Measurements from ENCODE around the gene TIAM1.

TIAM1 gene

DNA sequence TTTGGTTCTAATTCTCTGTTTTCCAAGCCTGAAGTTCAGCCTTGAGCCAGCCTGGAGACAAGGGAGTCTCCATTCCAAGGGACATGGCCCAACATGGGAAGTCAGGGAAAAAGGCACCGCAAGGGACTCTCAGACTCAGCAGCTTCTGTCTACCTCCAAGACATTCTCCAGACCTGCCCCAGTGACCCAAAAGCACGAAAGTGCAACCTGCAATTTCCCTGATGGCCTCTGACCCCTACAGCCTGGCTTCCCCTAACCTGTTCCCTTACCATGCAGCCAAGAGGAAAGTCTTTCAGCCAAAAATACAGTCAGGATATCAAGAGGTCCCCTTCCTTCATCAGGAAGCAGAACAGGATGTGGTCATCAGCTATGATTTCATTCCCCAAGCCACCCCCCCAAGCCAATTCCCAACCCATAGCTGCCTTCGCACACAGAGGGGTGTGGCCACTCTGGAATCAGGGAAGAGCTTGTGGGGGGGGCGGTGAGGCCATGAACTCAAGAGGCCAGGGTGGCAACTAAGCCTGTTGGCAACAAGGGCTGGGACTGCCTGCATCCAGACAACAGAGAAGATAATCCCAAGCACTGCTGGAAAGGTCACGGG lies 59.2 kb downstream of the TIAM1 start:
- no peak for DNase-seq

DNA sequence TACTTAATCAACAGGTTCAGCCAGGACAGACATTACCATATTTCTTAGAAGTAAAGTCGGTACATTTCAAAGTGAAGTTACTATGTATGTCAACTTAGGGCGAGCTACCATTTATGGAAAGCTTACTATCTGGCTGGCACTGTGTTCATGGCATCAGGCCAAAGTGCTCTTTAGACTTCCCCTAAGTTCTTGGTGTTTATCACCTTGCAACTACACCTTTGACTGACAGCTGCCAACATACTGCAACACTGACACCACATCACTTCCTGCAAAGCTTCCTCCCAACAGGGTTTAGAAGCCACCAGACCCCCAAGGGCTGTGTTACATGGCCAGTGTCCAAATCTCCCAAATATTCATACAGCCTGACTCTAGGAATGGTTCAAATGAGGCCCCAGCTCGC lies 61.0 kb downstream of the TIAM1 start:
- DNase-seq = no peak

DNA sequence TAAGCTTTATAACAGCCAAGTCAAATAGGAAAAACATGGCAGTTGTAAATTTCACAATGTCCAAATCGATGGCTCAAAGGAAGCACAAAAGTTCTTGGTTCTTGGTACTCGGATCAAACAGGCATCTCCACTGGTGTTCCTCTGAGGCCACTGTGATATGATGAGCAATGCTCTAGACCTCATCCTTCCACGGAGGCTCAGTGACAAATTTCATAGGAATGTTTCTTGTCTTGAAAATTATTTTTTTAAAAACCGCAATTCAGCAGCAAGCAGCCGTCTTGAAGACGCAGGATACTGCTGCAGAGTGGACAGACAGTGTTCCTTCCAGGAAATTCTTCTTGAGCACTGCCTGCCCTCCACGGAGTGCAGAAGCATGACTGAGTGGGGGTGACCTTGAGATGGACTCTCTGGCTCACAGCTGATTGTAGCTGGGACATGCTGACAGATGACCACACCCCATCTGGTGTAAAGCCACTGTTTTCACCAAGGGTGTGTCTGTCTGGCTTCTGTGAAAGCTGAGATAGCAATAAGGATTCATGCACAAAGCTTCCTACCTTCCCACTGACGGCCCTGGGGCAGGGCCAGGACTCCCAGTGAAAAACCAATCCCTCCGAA lies 61.9 kb downstream of the TIAM1 start:
- DNase-seq = no peak

DNA sequence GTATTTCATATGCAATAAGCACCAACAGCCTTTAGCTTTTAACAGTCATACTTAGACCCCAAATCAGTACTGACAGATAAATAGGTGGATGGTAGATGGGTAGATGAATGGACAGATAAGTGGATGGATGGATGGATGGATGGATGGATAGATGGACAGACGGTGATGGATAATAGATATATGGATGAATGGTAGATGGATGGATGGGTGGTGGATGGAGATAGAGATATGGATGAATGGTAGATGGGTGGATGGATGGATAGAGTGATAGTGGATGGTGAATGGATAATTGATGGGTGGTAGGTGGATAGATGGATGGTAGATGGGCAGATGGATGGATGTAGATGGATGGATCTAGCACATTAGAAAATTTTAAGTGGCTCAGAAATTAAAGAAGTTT lies 62.5 kb downstream of the TIAM1 start:
- DNase-seq = no peak

DNA sequence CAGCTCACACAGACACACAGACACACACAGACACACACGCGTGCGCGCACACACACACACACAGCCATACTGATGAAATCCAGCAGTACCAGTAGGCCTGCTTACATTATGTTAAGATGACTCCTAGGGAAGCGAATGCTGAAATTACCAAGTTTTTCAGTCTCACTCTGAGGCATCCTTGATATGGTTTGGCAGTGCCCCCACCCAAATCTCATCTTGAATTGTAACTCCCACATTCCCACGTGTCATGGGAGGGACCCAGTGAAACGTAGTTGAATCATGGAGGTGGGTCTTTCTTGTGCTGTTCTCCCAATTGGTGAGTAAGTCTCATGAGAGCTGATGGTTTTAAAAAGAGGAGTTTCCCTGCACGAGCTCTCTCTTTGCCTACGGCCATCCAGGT lies 64.1 kb downstream of the TIAM1 start:
- no peak for DNase-seq

DNA sequence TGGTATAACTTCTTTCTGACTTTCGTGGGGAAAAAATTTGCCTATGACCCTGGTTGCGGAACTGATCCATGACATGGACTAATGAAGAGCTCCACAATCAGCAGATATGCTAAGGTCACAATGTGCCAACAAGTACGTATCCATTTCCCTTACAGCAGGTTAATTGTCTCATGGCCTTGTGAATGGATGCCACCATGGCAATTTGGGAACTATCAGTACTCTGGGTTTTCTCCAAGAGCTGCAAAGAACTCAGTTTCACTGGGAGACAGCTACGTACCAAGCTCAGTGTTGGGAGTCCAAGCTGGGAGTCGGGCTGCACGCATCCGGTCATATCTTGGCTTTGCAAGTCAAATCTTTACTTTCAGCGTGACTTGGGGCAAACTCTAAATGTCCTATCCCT lies 64.8 kb downstream of the TIAM1 start:
- DNase-seq = no peak

DNA sequence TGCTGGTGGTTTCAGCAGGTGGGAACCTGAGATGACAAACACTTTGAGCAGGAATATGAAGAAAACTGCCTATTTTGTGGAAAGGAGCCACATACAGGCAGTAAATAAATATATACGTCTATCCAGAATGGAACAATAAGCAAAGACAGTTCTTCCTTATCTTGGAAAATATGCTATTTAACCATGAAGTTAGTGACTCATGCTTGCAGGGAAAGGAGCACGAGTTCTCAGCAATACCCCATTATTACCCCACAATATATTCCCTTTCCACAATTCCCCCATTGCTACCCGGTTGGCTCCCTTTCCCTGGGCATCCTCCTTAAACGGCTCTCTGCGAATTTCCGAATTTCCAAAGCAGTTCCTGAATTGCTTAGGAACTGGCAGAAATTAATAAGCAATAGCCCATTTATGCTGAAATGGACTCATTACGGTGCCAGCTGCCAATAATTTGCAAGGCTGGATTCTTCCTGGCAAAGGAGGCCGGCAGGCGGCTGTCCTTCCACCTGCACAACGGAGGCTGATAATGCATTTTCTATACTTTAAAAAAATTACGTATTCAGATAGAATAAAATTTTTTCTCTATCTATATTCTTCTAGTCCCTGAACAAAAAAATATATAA lies 65.4 kb downstream of the TIAM1 start:
- DNase-seq = no peak

DNA sequence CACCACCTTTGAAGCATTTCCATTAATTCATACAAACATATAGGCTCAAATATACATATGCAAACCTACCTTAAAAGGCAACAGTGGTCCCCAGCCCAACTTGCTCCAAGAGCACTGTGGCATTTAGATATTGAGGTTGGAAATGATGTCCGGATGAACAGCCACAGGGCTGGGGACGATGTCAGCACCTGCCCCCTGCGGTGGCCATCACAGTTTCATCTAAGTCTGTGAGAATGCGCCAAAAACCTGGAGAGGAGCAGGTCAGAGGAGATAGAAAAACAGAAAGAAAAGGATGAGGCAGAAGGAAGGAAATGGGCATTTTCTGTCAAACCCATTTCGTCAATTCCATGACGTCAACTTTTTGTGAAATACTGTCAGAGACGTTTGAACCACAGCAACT lies 67.4 kb downstream of the TIAM1 start:
- no peak for DNase-seq

DNA sequence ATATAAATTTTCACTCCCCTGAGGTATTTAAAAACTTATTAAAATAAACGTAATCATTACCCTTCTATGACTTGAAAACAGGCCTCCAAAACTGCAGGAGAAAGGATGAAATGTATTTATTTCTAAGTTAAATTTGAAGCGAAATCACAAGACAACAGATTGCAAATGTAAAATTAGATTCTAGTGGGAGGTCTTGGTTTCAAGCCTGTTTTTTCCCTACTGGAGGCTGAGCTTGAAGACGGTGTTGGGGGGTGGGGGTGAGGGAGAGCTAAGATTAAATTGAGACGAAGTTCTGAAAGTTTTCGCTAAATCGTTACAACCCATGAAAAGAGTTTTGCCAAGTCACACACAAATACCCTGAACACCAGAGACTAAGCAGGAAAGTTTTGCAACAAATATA lies 68.2 kb downstream of the TIAM1 start:
- DNase-seq = no peak

DNA sequence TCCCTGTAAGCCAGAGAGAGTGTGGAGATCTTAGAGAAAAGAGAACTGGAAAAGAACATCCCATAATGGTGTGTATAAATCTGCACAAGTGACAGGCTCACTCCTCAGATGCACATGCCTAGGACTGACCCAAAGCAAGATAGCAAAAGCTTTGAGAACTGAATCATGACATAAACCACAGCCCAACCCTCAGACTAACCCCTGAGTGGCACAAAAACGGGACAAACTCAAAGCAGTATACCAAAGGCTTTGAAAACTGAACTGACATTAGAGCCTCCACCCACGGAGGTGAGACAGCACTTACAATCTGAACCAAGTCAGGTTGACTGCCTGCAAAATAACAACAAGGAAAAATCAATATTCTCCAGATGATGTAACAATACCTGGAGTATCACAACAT lies 70.8 kb downstream of the TIAM1 start:
- no peak for DNase-seq

DNA sequence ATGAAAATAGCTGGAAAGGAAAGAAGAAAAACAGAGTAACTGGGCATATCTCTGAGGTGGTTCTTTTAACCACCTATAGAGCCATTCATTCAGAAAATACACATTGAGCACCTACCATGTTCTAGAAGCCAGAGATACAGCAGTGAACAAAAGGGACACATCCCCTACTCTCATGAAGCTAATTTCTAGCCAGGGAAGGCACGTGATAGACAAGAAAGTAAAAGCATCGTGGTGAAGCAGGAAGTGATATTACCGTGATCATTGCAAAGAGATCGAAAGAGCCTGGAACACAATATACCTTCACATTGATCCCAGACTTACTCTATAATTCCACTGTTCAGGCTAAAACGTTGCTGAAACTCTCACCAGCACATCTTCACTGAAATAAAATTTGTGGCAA lies 76.0 kb downstream of the TIAM1 start:
- DNase-seq = no peak

DNA sequence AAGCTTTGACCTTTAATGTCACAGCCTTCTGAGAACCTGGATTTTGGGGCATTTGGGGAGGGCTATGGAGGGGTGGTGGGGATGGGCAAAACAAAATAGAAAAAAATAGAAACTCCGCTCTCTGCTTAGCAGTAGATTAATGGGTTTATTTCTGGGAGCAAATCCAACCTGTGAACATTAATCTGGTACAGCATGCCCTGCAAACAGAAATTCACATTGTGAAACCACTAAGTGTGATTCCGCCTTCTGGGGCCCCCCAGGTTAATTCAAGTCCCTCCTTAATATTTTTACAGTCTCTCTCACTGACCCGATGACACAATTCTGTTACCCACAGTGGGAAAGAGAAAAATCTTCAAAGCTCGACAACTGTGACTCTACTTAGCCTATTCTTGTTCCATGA lies 76.4 kb downstream of the TIAM1 start:
- no peak for DNase-seq

DNA sequence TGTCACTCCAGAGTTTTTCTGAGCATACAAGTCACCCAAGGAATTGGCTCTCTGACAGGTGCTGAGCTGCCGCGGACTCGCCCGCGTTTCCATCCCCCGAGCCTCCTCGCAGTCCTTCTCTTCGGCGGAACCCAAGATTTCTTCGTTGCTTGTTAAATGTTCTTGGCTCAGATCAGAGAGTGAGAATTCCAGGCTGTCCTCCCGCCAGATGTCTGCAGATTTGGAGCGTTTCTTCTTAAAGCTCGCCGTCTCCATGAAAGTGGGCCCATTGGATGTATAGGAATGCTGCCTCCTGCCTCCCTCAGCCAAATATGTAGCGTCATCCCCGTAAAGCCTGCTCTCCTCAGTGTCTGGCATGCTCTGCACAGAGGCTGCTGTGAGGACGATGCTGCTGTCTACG lies 77.8 kb downstream of the TIAM1 start:
- no peak for DNase-seq

DNA sequence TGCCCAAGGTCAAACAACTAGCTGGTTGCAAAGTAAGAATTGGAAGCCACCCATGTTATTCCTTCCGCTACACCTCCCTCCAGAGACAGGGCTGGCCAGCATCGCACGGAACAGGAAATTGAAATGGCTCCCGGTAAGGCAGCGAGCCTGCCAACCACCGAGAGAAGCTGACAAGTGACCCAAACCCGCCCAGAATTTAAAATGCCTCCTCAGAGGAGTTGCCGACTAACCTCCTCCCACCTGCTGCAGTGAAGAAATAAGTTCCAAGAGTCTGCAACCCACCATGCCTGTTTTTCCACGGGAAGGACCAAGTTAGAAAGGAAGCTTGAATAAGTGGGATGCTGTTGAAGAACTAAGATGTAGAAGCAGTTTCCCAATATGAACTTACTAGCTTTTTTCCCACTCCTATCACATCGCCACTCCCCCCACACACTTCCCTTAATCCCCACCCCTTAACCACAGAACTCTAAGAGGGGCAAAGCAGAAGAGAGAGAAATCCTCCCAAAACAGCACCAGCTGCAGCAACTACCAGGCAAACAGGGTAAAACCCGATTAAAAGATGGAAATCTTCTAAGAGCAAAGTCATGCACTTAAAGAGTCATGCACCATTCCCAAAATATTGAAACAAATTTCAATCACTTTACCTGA lies 78.6 kb downstream of the TIAM1 start:
- DNase-seq = no peak

DNA sequence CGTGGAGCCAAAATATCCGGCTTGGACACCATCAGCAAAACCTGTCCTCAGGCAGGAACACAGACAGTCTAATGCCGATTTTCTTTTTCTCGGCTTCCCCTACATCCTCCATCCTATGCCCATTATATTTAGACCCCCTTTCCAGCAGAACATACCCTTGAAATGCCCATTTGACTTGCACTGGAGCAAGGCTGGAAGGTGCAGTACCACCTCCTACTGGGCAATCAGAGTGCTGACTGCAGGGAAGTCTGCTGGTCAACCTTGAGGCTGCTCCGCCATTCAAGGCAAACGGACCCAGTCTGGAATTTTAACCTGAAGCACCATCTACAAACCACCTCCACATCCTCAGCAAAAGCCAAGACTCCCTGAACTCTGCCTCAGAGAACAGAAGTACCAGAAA lies 79.5 kb downstream of the TIAM1 start:
- no peak for DNase-seq

DNA sequence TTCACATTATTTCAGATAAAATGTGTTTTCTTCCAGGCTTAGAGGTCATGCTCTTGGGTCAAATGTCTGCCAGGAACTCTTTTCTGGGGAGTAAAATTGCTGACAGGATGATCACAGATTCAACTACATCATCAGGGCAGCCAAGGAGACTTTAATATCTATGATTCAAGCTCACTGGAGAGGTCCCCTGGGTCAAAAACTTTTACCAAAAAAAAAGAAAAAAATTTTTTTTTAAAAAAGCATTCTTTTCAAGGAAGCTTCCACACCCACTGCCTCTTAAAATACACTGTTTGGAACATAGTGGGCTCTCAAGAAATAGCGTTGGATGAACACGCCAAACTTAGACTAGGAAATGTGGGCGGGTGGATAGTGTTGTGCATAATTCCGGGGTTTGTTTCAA lies 81.3 kb downstream of the TIAM1 start:
- DNase-seq = no peak

DNA sequence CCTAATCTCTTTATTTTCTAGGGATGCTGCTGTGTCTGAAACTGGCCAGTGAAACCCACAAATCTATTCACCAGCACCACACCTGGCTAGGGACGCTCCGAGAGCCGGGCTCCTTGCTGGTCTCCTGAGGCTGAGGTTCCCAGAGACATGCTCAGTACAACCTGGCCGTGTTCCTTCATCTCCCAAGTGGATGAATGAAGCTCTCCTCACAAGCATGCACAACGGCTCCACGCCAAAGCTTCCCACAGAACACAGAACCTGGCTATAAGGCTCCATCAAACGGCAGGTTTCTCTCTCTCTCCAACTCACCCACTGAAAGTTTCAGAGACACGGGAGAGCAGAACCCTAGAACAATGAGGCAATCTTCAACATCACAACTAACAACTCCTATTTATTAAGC lies 82.3 kb downstream of the TIAM1 start:
- DNase-seq = no peak

DNA sequence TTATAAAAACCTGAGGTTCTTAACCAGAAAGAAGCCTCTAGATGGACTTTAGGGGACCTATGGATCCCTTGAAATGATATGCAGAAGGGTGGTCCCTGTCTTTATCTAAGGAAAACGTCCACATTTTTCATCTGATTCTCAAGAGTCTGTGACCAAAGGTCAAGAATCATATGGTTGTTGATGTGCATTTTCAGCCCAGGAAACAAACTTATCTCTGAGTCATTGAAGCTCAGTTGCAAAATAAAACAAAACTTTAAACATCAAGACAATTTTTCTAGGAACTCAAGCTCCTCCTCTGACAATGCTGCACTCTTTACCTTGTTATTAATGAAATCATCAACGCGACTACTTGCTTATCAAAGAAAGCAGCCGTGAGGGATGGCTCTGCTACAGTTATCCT lies 83.3 kb downstream of the TIAM1 start:
- no peak for DNase-seq

DNA sequence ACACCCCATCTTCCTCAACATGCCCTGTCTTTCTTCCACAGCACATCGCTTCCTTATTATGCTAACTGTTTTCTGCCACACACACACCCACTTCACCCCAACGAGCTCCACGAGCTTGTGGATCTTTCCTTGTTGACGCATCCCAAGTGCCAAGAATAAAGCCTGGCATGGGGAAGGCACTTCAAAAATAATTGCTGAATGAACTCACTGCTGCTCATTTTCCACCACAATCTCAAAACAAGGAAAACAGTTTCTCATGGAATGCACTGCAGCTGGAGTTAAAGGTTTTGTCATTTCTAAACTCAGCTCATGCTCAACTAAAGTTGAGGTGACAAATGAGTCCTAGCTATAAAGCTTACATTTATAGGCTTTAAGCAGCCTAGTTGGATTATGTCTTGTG lies 86.0 kb downstream of the TIAM1 start:
- no peak for DNase-seq

DNA sequence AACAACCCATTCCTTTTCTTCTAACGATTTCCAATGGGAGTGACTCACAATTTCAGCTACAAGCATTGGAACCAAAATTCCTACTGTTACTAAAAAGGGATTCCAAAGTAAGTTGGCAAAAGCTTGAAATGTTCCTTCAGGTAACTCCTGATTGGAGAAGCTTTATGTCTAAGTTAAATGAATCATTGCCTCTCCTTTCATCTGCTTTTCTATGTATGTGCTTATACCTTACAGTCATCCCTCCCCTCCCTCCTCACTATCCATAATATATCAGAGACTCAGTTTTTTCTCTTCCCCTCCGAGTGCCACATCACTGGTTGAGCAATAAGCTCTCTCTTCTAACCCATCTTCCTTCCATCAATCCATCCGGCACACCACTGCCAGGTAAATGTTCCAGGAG lies 86.8 kb downstream of the TIAM1 start:
- no peak for DNase-seq

DNA sequence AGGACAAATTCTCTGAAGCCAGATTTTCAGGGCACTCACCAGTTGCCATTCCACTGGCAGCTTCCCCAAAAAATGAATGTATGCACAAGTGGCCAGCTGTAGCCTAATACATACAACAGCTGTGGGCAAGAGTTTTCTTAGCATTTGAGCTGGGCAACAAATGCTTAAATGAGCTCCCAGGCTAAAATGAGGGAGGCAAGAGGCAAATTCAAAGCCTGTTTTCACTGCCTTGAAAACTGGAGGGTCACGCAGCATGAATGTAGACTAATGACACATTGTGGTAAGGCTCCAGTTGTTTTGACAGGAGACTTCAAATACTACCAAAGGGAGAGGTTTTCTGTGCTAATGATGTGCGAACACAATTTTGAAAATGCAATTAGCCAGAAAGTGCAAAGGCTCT lies 88.2 kb downstream of the TIAM1 start:
- DNase-seq = no peak

DNA sequence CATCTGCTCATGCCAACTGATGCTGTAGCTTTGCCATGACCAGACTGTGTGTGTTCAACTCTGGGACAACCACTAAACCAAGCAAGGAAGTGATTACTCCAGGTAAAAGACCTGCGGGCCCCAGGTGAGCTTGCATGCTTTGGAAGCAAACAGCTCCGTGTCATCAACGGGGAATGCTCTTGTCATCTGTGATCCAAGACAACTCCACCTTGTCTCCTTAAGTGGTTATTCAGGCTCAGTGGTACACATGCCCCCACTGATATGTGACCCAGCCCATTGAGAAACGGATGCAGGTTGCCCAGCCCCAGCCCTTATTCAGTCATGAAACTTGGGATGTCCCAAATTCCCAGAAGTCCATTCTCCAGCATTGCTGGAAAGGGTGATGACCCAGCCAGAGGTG lies 89.0 kb downstream of the TIAM1 start:
- no peak for DNase-seq

DNA sequence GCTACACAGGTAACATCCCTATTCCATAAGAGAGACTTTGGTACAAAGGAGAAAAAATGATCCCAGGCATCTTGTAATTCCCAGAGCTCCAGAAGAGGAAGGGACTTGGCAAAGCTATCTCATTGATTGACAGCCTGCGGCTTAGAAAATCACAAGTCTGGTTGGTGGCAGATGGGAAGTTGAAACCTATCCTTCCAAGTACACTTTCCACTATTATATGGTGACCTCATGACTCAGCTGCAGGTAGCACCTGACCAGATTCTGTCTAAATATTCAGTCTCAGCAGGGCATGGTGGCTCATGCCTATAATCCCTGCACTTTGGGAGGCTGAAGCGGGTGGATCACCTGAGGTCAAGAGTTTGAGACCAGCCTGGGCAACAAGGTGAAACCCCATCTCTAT lies 89.9 kb downstream of the TIAM1 start:
- no peak for DNase-seq

DNA sequence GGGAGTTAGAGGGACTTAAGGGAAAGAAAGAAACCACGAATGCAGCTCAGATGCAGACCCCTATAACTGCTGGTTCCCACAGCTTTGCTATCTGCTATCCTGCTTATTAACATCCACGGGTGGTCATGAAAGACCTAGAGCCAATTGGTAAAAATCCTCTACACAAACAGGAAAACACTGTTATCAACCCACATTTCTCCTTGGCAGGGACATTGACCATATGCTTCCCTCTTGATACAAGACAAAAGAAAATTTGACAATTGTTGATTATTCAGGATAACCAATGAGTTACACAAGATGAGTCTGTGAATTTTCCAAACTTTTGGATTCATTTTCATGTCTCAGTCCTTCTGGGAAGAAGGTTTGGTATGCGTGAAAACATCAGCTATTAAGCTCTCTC lies 90.4 kb downstream of the TIAM1 start:
- no peak for DNase-seq
